Esophagus squamous epithelium (tissue), 4 donors: ENCODE measurements around the gene PLAC1.

ENCODE experiments used
- POLR2A ChIP-seq, 4 donors: fragments of 450-650 bp; IDR thresholded peaks; one replicate each; pipeline ENCODE4 v1.6.1; 2017; ENCODE audit warnings: antibody characterized with exemption in 4 of 4, mild to moderate bottlenecking in 4 of 4, moderate library complexity in 3 of 4
- TF ChIP-seq, protein P1 (sequence below), 6 experiments: fragments of 450-650 bp in 4 of 6; fragments of 200-600 bp in 2 of 6; sonication (generic) in 2 of 6; IDR thresholded peaks; one replicate each; pipeline ENCODE4 v1.5.1; 2016 to 2019; ENCODE audit warnings: antibody characterized with exemption in 6 of 6, mild to moderate bottlenecking in 4 of 6, moderate library complexity in 4 of 6

DNA sequence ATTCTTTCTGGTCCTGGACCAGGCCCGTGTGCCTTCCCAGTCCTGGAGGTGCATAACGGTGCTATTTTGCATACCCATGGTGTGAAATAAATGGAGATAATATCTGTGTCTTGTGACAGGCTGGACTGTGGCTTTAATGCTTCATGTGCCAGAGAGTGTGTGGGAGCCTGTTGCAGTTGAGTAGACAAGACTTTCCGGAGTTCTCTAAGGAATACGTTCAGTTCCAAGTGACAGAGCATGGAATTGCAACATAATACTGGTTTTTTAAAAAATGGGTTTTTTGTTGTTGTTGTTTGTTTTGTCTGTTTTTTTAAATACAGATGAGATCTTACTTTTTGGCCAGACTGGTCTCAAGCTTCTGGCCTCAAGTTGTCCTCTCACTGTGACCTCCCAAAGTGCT is 124.3 kb downstream of the PLAC1 start:
- no peak for TF ChIP-seq POLR2A (IDR thresholded peaks at IDR 0.05)
- TF ChIP-seq, protein P1, sequence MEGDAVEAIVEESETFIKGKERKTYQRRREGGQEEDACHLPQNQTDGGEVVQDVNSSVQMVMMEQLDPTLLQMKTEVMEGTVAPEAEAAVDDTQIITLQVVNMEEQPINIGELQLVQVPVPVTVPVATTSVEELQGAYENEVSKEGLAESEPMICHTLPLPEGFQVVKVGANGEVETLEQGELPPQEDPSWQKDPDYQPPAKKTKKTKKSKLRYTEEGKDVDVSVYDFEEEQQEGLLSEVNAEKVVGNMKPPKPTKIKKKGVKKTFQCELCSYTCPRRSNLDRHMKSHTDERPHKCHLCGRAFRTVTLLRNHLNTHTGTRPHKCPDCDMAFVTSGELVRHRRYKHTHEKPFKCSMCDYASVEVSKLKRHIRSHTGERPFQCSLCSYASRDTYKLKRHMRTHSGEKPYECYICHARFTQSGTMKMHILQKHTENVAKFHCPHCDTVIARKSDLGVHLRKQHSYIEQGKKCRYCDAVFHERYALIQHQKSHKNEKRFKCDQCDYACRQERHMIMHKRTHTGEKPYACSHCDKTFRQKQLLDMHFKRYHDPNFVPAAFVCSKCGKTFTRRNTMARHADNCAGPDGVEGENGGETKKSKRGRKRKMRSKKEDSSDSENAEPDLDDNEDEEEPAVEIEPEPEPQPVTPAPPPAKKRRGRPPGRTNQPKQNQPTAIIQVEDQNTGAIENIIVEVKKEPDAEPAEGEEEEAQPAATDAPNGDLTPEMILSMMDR (IDR thresholded peaks at IDR 0.05): no peak
